Adrenal gland (tissue), 12 donors: ENCODE data around the gene FABP2. TPM values are rescaled to one million over a fixed set of nuclear protein-coding genes. Genes with fewer than 3 reads are reported as not detected.

ENCODE experiments used
- DNase-seq, 7 donors: peaks; one replicate each; pipeline ENCODE4 v3.0.0-alpha.2; 2019 to 2020
- H3K27ac ChIP-seq, 5 donors: fragments of 200-600 bp; sonication (generic) in 4 of 5; 1 replicate in 3 of 5; 2 replicates in 2 of 5; pipeline versions ENCODE4 v1.5.1 to v1.8.0; 2016 to 2020; ENCODE audit warnings: mild to moderate bottlenecking in 1 of 5
- H3K27me3 ChIP-seq: fragments of 200-600 bp; 2 replicates; pipeline ENCODE4 v1.8.0; 2021
- H3K36me3 ChIP-seq, 2 donors: fragments of 200-600 bp; replicated peaks in 1 of 2; 1 replicate in 1 of 2; 2 replicates in 1 of 2; pipeline versions ENCODE4 v1.5.1 to v1.8.0; 2018 to 2022
- H3K4me1 ChIP-seq, 2 donors: fragments of 200-600 bp; replicated peaks in 1 of 2; 1 replicate in 1 of 2; 2 replicates in 1 of 2; pipeline versions ENCODE4 v1.5.1 to v1.8.0; 2018 to 2021
- H3K4me3 ChIP-seq, 4 donors: fragments of 200-600 bp; sonication (generic) in 3 of 4; one replicate each; pipeline ENCODE4 v1.5.1; 2016 to 2018
- H3K9me3 ChIP-seq, 3 donors: fragments of 200-600 bp; sonication (generic) in 1 of 3; replicated peaks in 1 of 3; 1 replicate in 2 of 3; 2 replicates in 1 of 3; pipeline versions ENCODE4 v1.5.1 to v1.8.0; 2016 to 2021
- CTCF ChIP-seq, 6 experiments: fragments of 450-650 bp in 4 of 6; fragments of 200-600 bp in 2 of 6; sonication (generic) in 1 of 6; IDR thresholded peaks; 1 replicate in 5 of 6; 2 replicates in 1 of 6; pipeline versions ENCODE4 v1.5.1 to v1.8.0; 2016 to 2021; ENCODE audit warnings: antibody characterized with exemption in 6 of 6, mild to moderate bottlenecking in 2 of 6, moderate library complexity in 1 of 6
- POLR2A ChIP-seq, 2 donors: fragments of 450-650 bp; IDR thresholded peaks; one replicate each; pipeline ENCODE4 v1.6.1; 2017; ENCODE audit warnings: antibody characterized with exemption in 2 of 2, mild to moderate bottlenecking in 2 of 2, moderate library complexity in 1 of 2
- WGBS, 4 donors: extraction: QIAGEN DNeasy Blood & Tissue Kit in 2 of 4; methylation state at CpG; one replicate each; pipeline versions ENCODE4 v1.1.5 to v1.1.7; 2013 to 2017; 5-methylcytosine and 5-hydroxymethylcytosine counted together
- intact Hi-C, 2 donors: fragments of 100-400 bp; cut with DNase I; formaldehyde crosslinking; loops; one replicate each; pipeline versions ENCODE4 v1.14.1 to v1.15.0; 2022 to 2023
- polyA plus RNA-seq, 3 donors: library from polyadenylated mRNA; stranded (reverse); fragments of 200-250 nt in 2 of 3; fragments of 350-450 nt in 1 of 3; fragmentation: Illumina TruSeq in 1 of 3; extraction: RNeasy Lipid Tissue Mini Kit (QIAGEN cat#74804) in 1 of 3; gene quantifications; one replicate each; pipeline ENCODE4 v1.2.3, GENCODE V29; 2013 to 2014
- total RNA-seq, 9 donors: library from RNA; depleted of rRNA in 4 of 9; stranded (reverse); fragments of >200 nt in 4 of 9; fragments of 120-200 nt in 1 of 9; fragmentation: NEBNext Ultra II Directional in 1 of 9; extraction: Animal tissue kit (Norgen Biotek cat#: 25700) in 1 of 9; gene quantifications; one replicate each; pipeline versions ENCODE4 v1.1.0 to v1.2.4, GENCODE V29; 2013 to 2023
- donor health status: healthy with polysubstance abuse.
- donor health status: Bipolar disorder and iron deficiency.
- donor health status: DM: yes; HTN: yes; CAD: no.
- donor health status: DM: no; HTN: no; CAD: no.
- donor health status: DM: no; HTN: no; CAD: no.
- donor health status: DM: yes; HTN: yes; CAD: no.

FABP2 gene
- total and polyA plus RNA-seq, 12 donors, result 0.11 to 7.7 (median 0.42) TPM; not detected in 6

GRCh38 chr4:119304431-119304830 lies 17.5 kb downstream of the FABP2 start:
- no peak overlapping the region for H3K4me3 ChIP-seq
- H3K9me3 ChIP-seq, result no peaks in the 10 kb centered on the region
- TF ChIP-seq CTCF (IDR thresholded peaks at IDR 0.05) (no peak), POLR2A (IDR thresholded peaks at IDR 0.05) (no peak)
- intact Hi-C loops, result no loop called here
- DNase-seq, result peak in 1 of 7 donors; percentile 38
- H3K4me1 ChIP-seq, result peaks cover 2% of the 10 kb centered on the region in 2 donors
- no peaks in the 10 kb centered on the region for H3K36me3 ChIP-seq
- no peaks in the 10 kb centered on the region for H3K27me3 ChIP-seq
- H3K27ac ChIP-seq, result no peak overlapping the region

GRCh38 chr4:119303587-119304305 lies 18.2 kb downstream of the FABP2 start:
- intact Hi-C loops, result no loop called here
- peaks cover 8% of the 10 kb centered on the region in 2 donors for H3K4me1 ChIP-seq
- no peak for DNase-seq
- H3K36me3 ChIP-seq, result no peaks in the 10 kb centered on the region
- no peak overlapping the region for H3K4me3 ChIP-seq
- H3K27me3 ChIP-seq, result no peaks in the 10 kb centered on the region
- no peaks in the 10 kb centered on the region for H3K9me3 ChIP-seq
- H3K27ac ChIP-seq, result no peak overlapping the region
- TF ChIP-seq POLR2A (IDR thresholded peaks at IDR 0.05) (no peak), CTCF (IDR thresholded peaks at IDR 0.05) (no peak)
- WGBS, 4 donors, result 89 to 96% (median 95%) methylated on average over 5 of the region's 5 CpGs

- Histone ChIP-seq H3K27ac (no peak overlapping the region), H3K4me3 (no peak overlapping the region), H3K36me3 (peaks cover 0 to 2% of the 10 kb centered on the region in 2 donors), H3K4me1 (peaks cover 8 to 21% of the 10 kb centered on the region in 2 donors), H3K27me3 (no peaks in the 10 kb centered on the region), H3K9me3 (no peaks in the 10 kb centered on the region)
- TF ChIP-seq CTCF (IDR thresholded peaks at IDR 0.05), result no peak
- DNase-seq, result peak in 4 of 7 donors; percentile 11 to 46 (median 32)
- 63 to 72% (median 67%) methylated on average over 5 of the region's 5 CpGs for WGBS, 4 donors
- intact Hi-C loops, result no loop called here
These were observed 19.7 kb downstream of the FABP2 start for GRCh38 chr4:119302073-119302832.

- DNase-seq, result peak; percentile 94 to 98 (median 96)
- Histone ChIP-seq H3K4me1 (peaks cover 8 to 21% of the 10 kb centered on the region in 2 donors), H3K27ac (peak overlapping the region; percentile 81 to 96 (median 90)), H3K27me3 (no peaks in the 10 kb centered on the region), H3K9me3 (no peaks in the 10 kb centered on the region), H3K36me3 (peaks cover 0 to 13% of the 10 kb centered on the region in 2 donors), H3K4me3 (peak overlapping the region; percentile 57 to 80 (median 74))
- 0 to 1% (median 0%) methylated on average over 30 to 54 of the region's 54 CpGs for WGBS, 4 donors
- intact Hi-C loops, result no loop called here
- TF ChIP-seq POLR2A (IDR thresholded peaks at IDR 0.05) (peak; percentile 76 to 90), CTCF (IDR thresholded peaks at IDR 0.05) (peak in 1 of 6 experiments; percentile 25)
These were observed 21.6 kb downstream of the FABP2 start for GRCh38 chr4:119300101-119300978.
